Body of pancreas (tissue), 4 donors: Measurements from ENCODE around the gene MAPK14.

Source experiments
- CTCF ChIP-seq, 7 experiments: fragments of 450-650 bp in 4 of 7; fragments of 200-600 bp in 3 of 7; sonication (generic) in 3 of 7; IDR thresholded peaks; one replicate each; pipeline ENCODE4 v1.5.1; 2016 to 2019; ENCODE audit warnings: antibody characterized with exemption in 7 of 7
- POLR2A ChIP-seq, 3 donors: fragments of 450-650 bp; IDR thresholded peaks; one replicate each; pipeline ENCODE4 v1.6.1; 2016; ENCODE audit warnings: antibody characterized with exemption in 3 of 3, mild to moderate bottlenecking in 2 of 3

GRCh38 chr6:36113049-36113448, 85.4 kb downstream of the MAPK14 start:
- TF ChIP-seq CTCF (IDR thresholded peaks at IDR 0.05) (no peak), POLR2A (IDR thresholded peaks at IDR 0.05) (no peak)
